ENCODE measurements around the gene MPP3. TPM values are rescaled to one million over a fixed set of nuclear protein-coding genes. Genes with fewer than 3 reads are reported as not detected.

MPP3 gene
- total and polyA plus RNA-seq, 10 of the 15 experiments (the other 5 are each of a cell fraction or from before 2014, with no cell fraction given) = not detected

GRCh38 chr17:43854498-43854897 is 21.6 kb upstream of the MPP3 start:
- ChIA-PET POLR2A (no interaction called here), CTCF (interaction anchor here (1.2 to 2.1 kb wide), 2 partner anchors 8 to 24 kb away, joined by 5 to 8 read pairs; partner anchors contain the start of gene CD300LG), RAD21 (ENCODE audit: unreplicated experiment) (no interaction called here), SMC1A (ENCODE audit: uncharacterized antibody, unreplicated experiment) (no interaction called here)
- Histone ChIP-seq H3K9ac (ENCODE audit: control insufficient read depth, insufficient read depth, low read length) (no peak overlapping the region), H2AFZ (ENCODE audit: control insufficient read depth, low read depth, low read length) (no peak overlapping the region), H3K4me1 (ENCODE audit: control insufficient read depth, insufficient read depth, low read length) (no peaks in the 10 kb centered on the region), H4K20me1 (ENCODE audit: control insufficient read depth, insufficient read depth) (no peaks in the 10 kb centered on the region), H3K27me3 (replicated peaks in 1 of 2; ENCODE audit: control insufficient read depth in 2 of 2, insufficient read depth in 2 of 2, low read length in 1 of 2) (no peaks in the 10 kb centered on the region; a peak in 3 of 4 replicates), H3K36me3 (ENCODE audit: control insufficient read depth in 2 of 2, insufficient read depth in 2 of 2, low read length in 1 of 2) (no peaks in the 10 kb centered on the region), H3K9me3 (replicated peaks; ENCODE audit: control insufficient read depth, insufficient read depth, low read length) (no peaks in the 10 kb centered on the region), H3K4me2 (ENCODE audit: control insufficient read depth, insufficient read depth) (no peak overlapping the region), H3K79me2 (ENCODE audit: control insufficient read depth, insufficient read depth, low read length) (no peaks in the 10 kb centered on the region), H3K4me3 (no peak overlapping the region), H3K27ac (ENCODE audit: control insufficient read depth, insufficient read depth) (no peak overlapping the region)
- in situ Hi-C loops (cut with MboI) = no loop called here
- BruUV-seq (replicated peaks) = no TSS peak
- no peak for TF ChIP-seq ZNF24 (IDR thresholded peaks at IDR 0.05)
- no peak for TF ChIP-seq RELB (IDR thresholded peaks at IDR 0.05; ENCODE audit: low read depth)
- TF ChIP-seq MTA2 (IDR thresholded peaks at IDR 0.05; ENCODE audit: low read depth) = no peak
- ATAC-seq (no peak), DNase-seq (ENCODE audit: low read depth, low spot score) (no peak), FAIRE-seq (no peak)
- WGBS (ENCODE audit: insufficient coverage, insufficient replicate concordance, low lambda C conversion rate, missing lambda C conversion rate) = 29% methylated on average over 8 of the region's 8 CpGs
- intact Hi-C loops (cut with micrococcal nuclease; ENCODE audit: unreplicated experiment) = no loop called here

- Histone ChIP-seq H3K27me3 (replicated peaks in 1 of 2; ENCODE audit: control insufficient read depth in 2 of 2, insufficient read depth in 2 of 2, low read length in 1 of 2) (no peaks in the 10 kb centered on the region; a peak in 3 of 4 replicates), H3K36me3 (ENCODE audit: control insufficient read depth in 2 of 2, insufficient read depth in 2 of 2, low read length in 1 of 2) (no peaks in the 10 kb centered on the region), H2AFZ (ENCODE audit: control insufficient read depth, low read depth, low read length) (no peak overlapping the region), H3K4me3 (no peak overlapping the region), H3K9ac (ENCODE audit: control insufficient read depth, insufficient read depth, low read length) (no peak overlapping the region), H3K9me3 (replicated peaks; ENCODE audit: control insufficient read depth, insufficient read depth, low read length) (no peaks in the 10 kb centered on the region), H3K4me1 (ENCODE audit: control insufficient read depth, insufficient read depth, low read length) (no peaks in the 10 kb centered on the region), H3K4me2 (ENCODE audit: control insufficient read depth, insufficient read depth) (no peak overlapping the region), H3K79me2 (ENCODE audit: control insufficient read depth, insufficient read depth, low read length) (no peaks in the 10 kb centered on the region), H4K20me1 (ENCODE audit: control insufficient read depth, insufficient read depth) (no peaks in the 10 kb centered on the region), H3K27ac (ENCODE audit: control insufficient read depth, insufficient read depth) (no peak overlapping the region)
- no TSS peak for BruUV-seq (replicated peaks)
- SMC1A ChIA-PET (ENCODE audit: uncharacterized antibody, unreplicated experiment) = no interaction called here
- POLR2A ChIA-PET = no interaction called here
- DNase-seq (ENCODE audit: low read depth, low spot score) (no peak), ATAC-seq (no peak), FAIRE-seq (no peak)
- WGBS (ENCODE audit: insufficient coverage, insufficient replicate concordance, low lambda C conversion rate, missing lambda C conversion rate) = 8% methylated on average over 7 of the region's 7 CpGs
- intact Hi-C loops (cut with micrococcal nuclease; ENCODE audit: unreplicated experiment) (no loop called here), in situ Hi-C loops (cut with MboI) (no loop called here)
- CTCF ChIA-PET = interaction anchor here (0.8 to 2.1 kb wide), 3 partner anchors 10 to 25 kb away, joined by 3 to 8 read pairs (median 4); no protein-coding TSS in a partner anchor
- RAD21 ChIA-PET (ENCODE audit: unreplicated experiment) = no interaction called here
- no peak for TF ChIP-seq MXI1 (IDR thresholded peaks at IDR 0.05; ENCODE audit: low read depth, low read length)
- TF ChIP-seq IKZF1 (conservative IDR thresholded peaks at IDR 0.05) = no peak
- no peak for TF ChIP-seq RCOR1 (conservative IDR thresholded peaks at IDR 0.05; ENCODE audit: low read depth, low read length)
- TF ChIP-seq CTCF (IDR thresholded peaks at IDR 0.05 in 2 of 3, conservative IDR thresholded peaks at IDR 0.05 in 1 of 3; ENCODE audit: control insufficient read depth in 2 of 3, extremely low read depth in 1 of 3, insufficient read depth in 1 of 3, low read depth in 3 of 3, low read length in 3 of 3) = no peak
- no peak for TF ChIP-seq IKZF2 (IDR thresholded peaks at IDR 0.05)
- no peak for TF ChIP-seq TAF1 (IDR thresholded peaks at IDR 0.05; ENCODE audit: borderline replicate concordance, low read depth, low read length)
- TF ChIP-seq CBX5 (IDR thresholded peaks at IDR 0.05; ENCODE audit: low read depth) = no peak
- no peak for TF ChIP-seq MEF2B (IDR thresholded peaks at IDR 0.05; ENCODE audit: partially characterized antibody, poor library complexity, severe bottlenecking)
- no peak for TF ChIP-seq NRF1 (conservative IDR thresholded peaks at IDR 0.05; ENCODE audit: low read depth, low read length)
- no peak for TF ChIP-seq SRF (IDR thresholded peaks at IDR 0.05; ENCODE audit: low read depth in 2 of 2, low read length in 2 of 2)
- TF ChIP-seq PKNOX1 (IDR thresholded peaks at IDR 0.05) = no peak
Measured at GRCh38 chr17:43853546-43853945, 20.6 kb upstream of the MPP3 start.

Data from GM12878 (cell line).